ENCODE measurements around the gene NRXN3. TPM values are rescaled to one million over a fixed set of nuclear protein-coding genes. Genes with fewer than 3 reads are reported as not detected.

The NRXN3 gene
- total and polyA plus RNA-seq, 2 experiments from 2014 or later: 1.0 to 1.8 TPM

DNA sequence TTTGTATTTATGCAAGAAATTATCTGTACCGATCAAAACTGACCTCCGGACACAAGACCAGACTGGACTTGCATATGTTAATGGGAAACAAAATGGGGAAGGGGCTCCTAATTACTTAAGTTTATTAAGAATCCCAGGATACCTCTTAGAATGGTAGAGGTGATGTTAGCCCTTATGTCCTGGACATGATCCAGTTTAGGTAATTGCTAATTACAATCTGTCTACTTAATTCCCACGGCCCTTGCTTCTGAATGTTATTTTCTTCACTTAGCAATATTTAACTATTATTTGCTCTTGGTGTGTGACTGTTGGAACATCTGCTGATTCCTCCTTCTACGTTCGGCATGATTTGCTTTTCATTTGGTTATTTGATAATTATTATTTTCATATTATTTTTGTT, 1397.1 kb downstream of the NRXN3 start (continued):
- TF ChIP-seq POLR2AphosphoS5 (IDR thresholded peaks at IDR 0.05; ENCODE audit: low read depth): no peak
- no peak for TF ChIP-seq NANOG (IDR thresholded peaks at IDR 0.05; ENCODE audit: borderline replicate concordance)
- TF ChIP-seq JUNB (IDR thresholded peaks at IDR 0.05; ENCODE audit: unreplicated experiment): no peak

DNA sequence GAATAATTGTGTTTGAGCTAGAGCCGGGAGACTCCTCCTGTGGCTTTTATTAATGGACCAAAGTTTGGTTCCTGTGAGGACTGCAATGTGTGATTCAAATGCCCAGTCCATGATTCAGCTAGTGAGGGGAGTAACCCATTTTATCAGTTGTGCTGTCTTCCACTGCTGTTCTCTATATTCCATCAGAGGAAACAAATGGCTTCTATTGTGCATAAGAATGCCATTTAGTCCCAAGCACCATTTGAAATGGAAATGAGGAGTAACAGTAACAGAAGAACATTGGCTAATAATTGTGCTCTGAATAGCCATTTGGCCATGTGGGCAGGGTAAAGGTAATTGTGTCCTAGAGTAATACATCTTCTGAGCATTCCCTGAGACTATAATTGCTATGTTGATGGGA, 1398.4 kb downstream of the NRXN3 start:
- TF ChIP-seq, protein P1, sequence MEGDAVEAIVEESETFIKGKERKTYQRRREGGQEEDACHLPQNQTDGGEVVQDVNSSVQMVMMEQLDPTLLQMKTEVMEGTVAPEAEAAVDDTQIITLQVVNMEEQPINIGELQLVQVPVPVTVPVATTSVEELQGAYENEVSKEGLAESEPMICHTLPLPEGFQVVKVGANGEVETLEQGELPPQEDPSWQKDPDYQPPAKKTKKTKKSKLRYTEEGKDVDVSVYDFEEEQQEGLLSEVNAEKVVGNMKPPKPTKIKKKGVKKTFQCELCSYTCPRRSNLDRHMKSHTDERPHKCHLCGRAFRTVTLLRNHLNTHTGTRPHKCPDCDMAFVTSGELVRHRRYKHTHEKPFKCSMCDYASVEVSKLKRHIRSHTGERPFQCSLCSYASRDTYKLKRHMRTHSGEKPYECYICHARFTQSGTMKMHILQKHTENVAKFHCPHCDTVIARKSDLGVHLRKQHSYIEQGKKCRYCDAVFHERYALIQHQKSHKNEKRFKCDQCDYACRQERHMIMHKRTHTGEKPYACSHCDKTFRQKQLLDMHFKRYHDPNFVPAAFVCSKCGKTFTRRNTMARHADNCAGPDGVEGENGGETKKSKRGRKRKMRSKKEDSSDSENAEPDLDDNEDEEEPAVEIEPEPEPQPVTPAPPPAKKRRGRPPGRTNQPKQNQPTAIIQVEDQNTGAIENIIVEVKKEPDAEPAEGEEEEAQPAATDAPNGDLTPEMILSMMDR (conservative IDR thresholded peaks at IDR 0.05; ENCODE audit: low read depth in 2 of 2): no peak
- TF ChIP-seq, protein P2, sequence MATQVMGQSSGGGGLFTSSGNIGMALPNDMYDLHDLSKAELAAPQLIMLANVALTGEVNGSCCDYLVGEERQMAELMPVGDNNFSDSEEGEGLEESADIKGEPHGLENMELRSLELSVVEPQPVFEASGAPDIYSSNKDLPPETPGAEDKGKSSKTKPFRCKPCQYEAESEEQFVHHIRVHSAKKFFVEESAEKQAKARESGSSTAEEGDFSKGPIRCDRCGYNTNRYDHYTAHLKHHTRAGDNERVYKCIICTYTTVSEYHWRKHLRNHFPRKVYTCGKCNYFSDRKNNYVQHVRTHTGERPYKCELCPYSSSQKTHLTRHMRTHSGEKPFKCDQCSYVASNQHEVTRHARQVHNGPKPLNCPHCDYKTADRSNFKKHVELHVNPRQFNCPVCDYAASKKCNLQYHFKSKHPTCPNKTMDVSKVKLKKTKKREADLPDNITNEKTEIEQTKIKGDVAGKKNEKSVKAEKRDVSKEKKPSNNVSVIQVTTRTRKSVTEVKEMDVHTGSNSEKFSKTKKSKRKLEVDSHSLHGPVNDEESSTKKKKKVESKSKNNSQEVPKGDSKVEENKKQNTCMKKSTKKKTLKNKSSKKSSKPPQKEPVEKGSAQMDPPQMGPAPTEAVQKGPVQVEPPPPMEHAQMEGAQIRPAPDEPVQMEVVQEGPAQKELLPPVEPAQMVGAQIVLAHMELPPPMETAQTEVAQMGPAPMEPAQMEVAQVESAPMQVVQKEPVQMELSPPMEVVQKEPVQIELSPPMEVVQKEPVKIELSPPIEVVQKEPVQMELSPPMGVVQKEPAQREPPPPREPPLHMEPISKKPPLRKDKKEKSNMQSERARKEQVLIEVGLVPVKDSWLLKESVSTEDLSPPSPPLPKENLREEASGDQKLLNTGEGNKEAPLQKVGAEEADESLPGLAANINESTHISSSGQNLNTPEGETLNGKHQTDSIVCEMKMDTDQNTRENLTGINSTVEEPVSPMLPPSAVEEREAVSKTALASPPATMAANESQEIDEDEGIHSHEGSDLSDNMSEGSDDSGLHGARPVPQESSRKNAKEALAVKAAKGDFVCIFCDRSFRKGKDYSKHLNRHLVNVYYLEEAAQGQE (IDR thresholded peaks at IDR 0.05; ENCODE audit: unreplicated experiment): no peak
- H3K4me3 ChIP-seq: no peak overlapping the region
- no peak overlapping the region for H3K4me3 Mint-ChIP-seq
- H3K4me1 ChIP-seq (ENCODE audit: insufficient read depth): peaks cover 8% of the 10 kb centered on the region
- H3K36me3 Mint-ChIP-seq (ENCODE audit: low read depth): no peaks in the 10 kb centered on the region
- H4K20me1 ChIP-seq (replicated peaks; ENCODE audit: insufficient read depth): no peaks in the 10 kb centered on the region
- no peaks in the 10 kb centered on the region for H3K27me3 Mint-ChIP-seq (ENCODE audit: insufficient read depth, low read depth, poor library complexity)
- no peaks in the 10 kb centered on the region for H3K79me2 ChIP-seq (replicated peaks; ENCODE audit: insufficient read depth)
- H3K36me3 ChIP-seq (ENCODE audit: insufficient read depth): no peaks in the 10 kb centered on the region
- no peaks in the 10 kb centered on the region for H3K9me2 ChIP-seq (ENCODE audit: insufficient read depth)
- DNase-seq (ENCODE audit: low spot score): no peak
- H2AFZ ChIP-seq: no peak overlapping the region
- no peaks in the 10 kb centered on the region for H3K9me3 Mint-ChIP-seq
- H3K4me2 ChIP-seq: no peak overlapping the region
- no peaks in the 10 kb centered on the region for H3K27me3 ChIP-seq (ENCODE audit: insufficient read depth)
- ATAC-seq: no peak
- H3F3A ChIP-seq (replicated peaks; ENCODE audit: low read depth): no peaks in the 10 kb centered on the region
- H3K27ac ChIP-seq (ENCODE audit: low read depth): no peak overlapping the region
- H3K27ac Mint-ChIP-seq: no peak overlapping the region
- H3K4me1 Mint-ChIP-seq: peaks cover 27% of the 10 kb centered on the region

DNA sequence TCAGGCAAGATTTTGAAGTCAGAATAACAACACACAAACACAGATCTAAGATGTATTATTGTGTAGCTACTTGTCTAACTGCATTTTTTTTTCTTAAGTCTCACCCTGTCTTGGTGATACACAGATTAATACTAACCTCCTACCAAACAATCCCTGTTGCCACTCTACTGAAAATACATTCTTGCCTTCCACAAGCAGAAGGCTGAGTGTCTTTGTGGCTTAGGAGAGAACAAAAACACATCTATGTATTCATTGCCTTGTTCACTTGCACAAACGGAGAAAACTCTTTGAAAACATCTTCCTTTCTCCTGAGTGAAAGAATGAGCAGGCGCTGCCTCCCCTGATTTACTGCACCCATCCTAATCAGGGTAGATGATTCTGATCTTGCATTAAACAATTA, 1398.9 kb downstream of the NRXN3 start:
- Mint-ChIP-seq H3K27me3 (ENCODE audit: insufficient read depth, low read depth, poor library complexity) (no peaks in the 10 kb centered on the region), H3K36me3 (ENCODE audit: low read depth) (no peaks in the 10 kb centered on the region), H3K4me1 (peaks cover 24% of the 10 kb centered on the region), H3K4me3 (no peak overlapping the region), H3K9me3 (no peaks in the 10 kb centered on the region), H3K27ac (0 out of 2 replicates have a peak overlapping the region, but pooled peaks have one; percentile 6)
- Histone ChIP-seq H3K4me1 (ENCODE audit: insufficient read depth) (peaks cover 8% of the 10 kb centered on the region), H4K20me1 (replicated peaks; ENCODE audit: insufficient read depth) (no peaks in the 10 kb centered on the region), H3K79me2 (replicated peaks; ENCODE audit: insufficient read depth) (no peaks in the 10 kb centered on the region), H2AFZ (no peak overlapping the region), H3K9me2 (ENCODE audit: insufficient read depth) (no peaks in the 10 kb centered on the region), H3F3A (replicated peaks; ENCODE audit: low read depth) (no peaks in the 10 kb centered on the region), H3K27me3 (ENCODE audit: insufficient read depth) (no peaks in the 10 kb centered on the region), H3K36me3 (ENCODE audit: insufficient read depth) (no peaks in the 10 kb centered on the region), H3K27ac (ENCODE audit: low read depth) (no peak overlapping the region), H3K4me2 (no peak overlapping the region), H3K4me3 (no peak overlapping the region)
- ATAC-seq (no peak), DNase-seq (ENCODE audit: low spot score) (no peak)
- TF ChIP-seq, protein P3, sequence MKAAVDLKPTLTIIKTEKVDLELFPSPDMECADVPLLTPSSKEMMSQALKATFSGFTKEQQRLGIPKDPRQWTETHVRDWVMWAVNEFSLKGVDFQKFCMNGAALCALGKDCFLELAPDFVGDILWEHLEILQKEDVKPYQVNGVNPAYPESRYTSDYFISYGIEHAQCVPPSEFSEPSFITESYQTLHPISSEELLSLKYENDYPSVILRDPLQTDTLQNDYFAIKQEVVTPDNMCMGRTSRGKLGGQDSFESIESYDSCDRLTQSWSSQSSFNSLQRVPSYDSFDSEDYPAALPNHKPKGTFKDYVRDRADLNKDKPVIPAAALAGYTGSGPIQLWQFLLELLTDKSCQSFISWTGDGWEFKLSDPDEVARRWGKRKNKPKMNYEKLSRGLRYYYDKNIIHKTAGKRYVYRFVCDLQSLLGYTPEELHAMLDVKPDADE (IDR thresholded peaks at IDR 0.05): no peak

Data from GM23338 (cell line).